ENCODE data around the gene ASAP3. TPM values are rescaled to one million over a fixed set of nuclear protein-coding genes. Genes with fewer than 3 reads are reported as not detected.
A peak's percentile ranks its signal among the peaks of the same experiment; 100 is the strongest.

ASAP3 gene
- total and polyA plus RNA-seq, 2 of the 13 experiments (the other 11 are each of a cell fraction or from before 2014, with no cell fraction given), result 32.6 to 37.0 TPM

DNA sequence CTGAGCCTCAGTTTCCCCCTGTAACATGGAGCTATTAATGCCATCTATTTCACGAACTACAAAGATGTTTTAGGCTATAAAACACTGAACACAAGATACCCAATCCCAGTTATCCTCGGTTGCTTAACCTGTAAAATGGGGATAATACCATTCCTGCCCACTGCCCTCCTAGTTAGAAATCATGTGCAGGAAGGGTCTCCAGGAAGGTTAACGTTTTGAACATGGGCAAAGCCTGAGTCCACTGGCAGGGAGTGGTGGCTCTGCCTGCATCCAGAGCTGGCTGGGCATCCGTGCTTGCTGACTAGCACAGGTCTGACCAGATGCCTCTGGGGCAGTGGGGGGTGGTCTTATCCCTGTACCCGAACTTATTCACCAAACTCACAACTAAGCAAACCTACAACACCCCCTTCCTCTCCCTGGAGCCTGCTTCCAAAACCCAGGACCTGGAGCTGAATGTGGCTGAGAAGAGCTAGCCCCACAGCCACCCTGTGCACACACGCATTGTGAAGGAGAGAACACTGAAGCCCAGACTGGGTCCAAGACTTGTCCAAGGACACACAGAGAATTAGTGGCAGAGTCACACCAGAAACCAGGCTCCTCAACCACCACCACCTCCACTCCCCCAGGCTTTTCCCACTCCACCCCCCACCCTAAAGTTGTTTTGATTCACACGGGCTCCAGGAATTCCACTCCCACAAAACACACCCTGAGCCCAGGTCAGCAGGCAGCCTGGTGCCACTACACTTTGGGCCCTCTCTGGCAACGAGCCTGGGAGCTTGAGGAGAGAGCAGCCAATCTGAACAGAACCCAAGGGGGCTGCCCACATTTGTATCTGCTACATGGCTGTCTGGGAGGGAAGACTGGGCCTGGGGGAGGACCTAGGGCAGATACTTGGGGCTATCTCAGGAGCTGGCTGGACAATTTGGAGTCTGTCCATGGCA lies 45.4 kb upstream of the ASAP3 start:
- Histone ChIP-seq H3K4me3 (replicated peaks in 1 of 3; ENCODE audit: insufficient read depth in 1 of 3, low read depth in 2 of 3, low read length in 3 of 3) (peak overlapping the region; percentile 75 to 83 (median 77); a peak in 5 of 6 replicates), H3K27me3 (ENCODE audit: control insufficient read depth in 1 of 2, insufficient read depth in 2 of 2, low read length in 2 of 2) (no peaks in the 10 kb centered on the region), H2AFZ (ENCODE audit: low read length) (no peak overlapping the region), H3K4me2 (ENCODE audit: low read depth, low read length) (peak overlapping the region; percentile 90), H3K4me1 (ENCODE audit: insufficient read depth, low read length) (peaks cover 73% of the 10 kb centered on the region), H3K9ac (ENCODE audit: insufficient read depth, low read depth, low read length) (peak overlapping the region; percentile 65), H3K27ac (ENCODE audit: extremely low read length, insufficient read depth, low read length) (no peak overlapping the region), H3K79me2 (ENCODE audit: insufficient read depth, low read length) (no peaks in the 10 kb centered on the region), H4K20me1 (ENCODE audit: insufficient read depth, low read length) (no peaks in the 10 kb centered on the region), H3K9me3 (ENCODE audit: low read length) (no peaks in the 10 kb centered on the region), H3K36me3 (replicated peaks in 1 of 2; ENCODE audit: control insufficient read depth in 1 of 2, insufficient read depth in 2 of 2, low read length in 2 of 2) (no peaks in the 10 kb centered on the region; a peak in 1 of 5 replicates)
- intact Hi-C loops (cut with micrococcal nuclease; ENCODE audit: unreplicated experiment) (loop anchor here (10.0 kb wide), 1 partner anchor 165 kb away; the partner anchor contains the start of gene ZNF436), in situ Hi-C loops (cut with HindIII; ENCODE audit: extremely low pct_ligation_motif_present, low pct_unique_long_range_greater_than_20kb) (loop anchor here (5.0 to 10.0 kb wide), 2 partner anchors 32 to 185 kb away; partner anchors contain the start of gene HNRNPR)
- CTCF ChIA-PET (ENCODE audit: low intra/inter-chr PET ratio, low total read pairs), result no interaction called here
- TF ChIP-seq ZNF629 (CRISPR knock-in tag; conservative IDR thresholded peaks at IDR 0.05) (peak; percentile 77), ZMYM3 (CRISPR knock-in tag; IDR thresholded peaks at IDR 0.05) (0 out of 2 replicates have a peak, but pooled peaks have one; percentile 10), ZNF883 (CRISPR knock-in tag; IDR thresholded peaks at IDR 0.05; ENCODE audit: not compliant biosample characterization) (no peak), ZNF7 (CRISPR knock-in tag; IDR thresholded peaks at IDR 0.05) (peak; percentile 22; the same call in 1 of the 2 replicates), ZNF468 (CRISPR knock-in tag; IDR thresholded peaks at IDR 0.05) (no peak)
- TF ChIP-seq, protein P1, sequence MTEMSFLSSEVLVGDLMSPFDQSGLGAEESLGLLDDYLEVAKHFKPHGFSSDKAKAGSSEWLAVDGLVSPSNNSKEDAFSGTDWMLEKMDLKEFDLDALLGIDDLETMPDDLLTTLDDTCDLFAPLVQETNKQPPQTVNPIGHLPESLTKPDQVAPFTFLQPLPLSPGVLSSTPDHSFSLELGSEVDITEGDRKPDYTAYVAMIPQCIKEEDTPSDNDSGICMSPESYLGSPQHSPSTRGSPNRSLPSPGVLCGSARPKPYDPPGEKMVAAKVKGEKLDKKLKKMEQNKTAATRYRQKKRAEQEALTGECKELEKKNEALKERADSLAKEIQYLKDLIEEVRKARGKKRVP (CRISPR knock-in tag; IDR thresholded peaks at IDR 0.05), result no peak
- DNase-seq (ENCODE audit: low spot score), result no peak
- no peak for FAIRE-seq
- ATAC-seq, result peak; percentile 10; the same call in 2 of the 3 replicates
- POLR2A ChIA-PET, result interaction anchor here (1.3 kb wide), 1 partner anchor 185 kb away, joined by 7 read pairs; the partner anchor contains the start of gene HNRNPR
- BruUV-seq (replicated peaks), result no TSS peak
- WGBS (ENCODE audit: low lambda C conversion rate), result 49% methylated on average over 6 of the region's 8 CpGs

Measured in HepG2 (cell line).